EL (cell line): ENCODE data around the gene MLXIPL.
A peak's percentile ranks its signal among the peaks of the same experiment; 100 is the strongest.
"Not testable (repeated sequence)": the region's sequence is repeated elsewhere in the genome, so short reads cannot be mapped to it uniquely, and the experiment has no call there.

Source experiments
- DNase-seq: peaks from one replicate; pipeline ENCODE4 v3.0.0-alpha.2; 2016

The MLXIPL gene

DNA sequence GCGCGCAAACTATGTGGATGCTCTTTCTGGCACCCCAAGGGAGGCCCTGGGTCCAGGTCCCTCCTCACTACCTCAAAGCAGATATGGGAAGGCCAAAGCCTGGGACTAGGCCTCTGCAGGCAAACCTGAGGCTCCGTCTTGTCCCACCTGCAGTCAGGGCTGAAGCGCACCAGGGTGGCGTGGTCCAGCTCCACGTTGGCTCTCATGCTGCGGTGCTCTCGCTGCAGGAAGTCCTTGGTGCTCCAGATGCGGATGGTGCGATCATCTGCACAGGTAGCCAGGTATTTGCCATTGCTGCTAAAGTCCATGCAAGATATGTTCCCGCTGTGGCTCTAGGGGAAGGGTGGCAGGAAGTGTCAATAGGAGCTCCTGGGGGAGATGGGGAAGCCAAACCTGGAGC is 50.5 kb downstream of the MLXIPL start:
- no peak for DNase-seq

DNA sequence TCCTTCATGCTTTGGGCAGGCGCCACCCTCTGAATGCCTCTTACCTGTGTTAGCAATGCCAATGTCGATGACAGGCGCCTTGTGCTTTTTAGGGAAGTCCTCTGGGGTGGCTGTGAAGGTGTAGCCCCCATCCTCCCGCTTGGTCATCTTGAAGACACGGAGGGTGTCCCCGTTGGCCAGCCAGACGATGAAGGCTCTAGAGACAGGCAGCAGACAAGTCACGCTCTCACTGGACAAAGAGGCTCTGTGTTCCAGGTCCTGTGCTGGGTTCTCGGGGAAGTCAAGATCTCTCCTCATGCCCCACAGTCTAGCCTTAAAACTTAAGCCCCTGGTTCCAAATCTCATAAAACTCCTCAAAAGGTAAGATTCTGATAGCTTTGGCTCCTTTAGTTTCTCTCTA is 51.0 kb downstream of the MLXIPL start:
- no peak for DNase-seq

GRCh38 chr7:73572767-73573186 is 51.5 kb downstream of the MLXIPL start:
- DNase-seq: no peak

GRCh38 chr7:73570977-73571376 is 53.3 kb downstream of the MLXIPL start:
- DNase-seq: no peak

DNA sequence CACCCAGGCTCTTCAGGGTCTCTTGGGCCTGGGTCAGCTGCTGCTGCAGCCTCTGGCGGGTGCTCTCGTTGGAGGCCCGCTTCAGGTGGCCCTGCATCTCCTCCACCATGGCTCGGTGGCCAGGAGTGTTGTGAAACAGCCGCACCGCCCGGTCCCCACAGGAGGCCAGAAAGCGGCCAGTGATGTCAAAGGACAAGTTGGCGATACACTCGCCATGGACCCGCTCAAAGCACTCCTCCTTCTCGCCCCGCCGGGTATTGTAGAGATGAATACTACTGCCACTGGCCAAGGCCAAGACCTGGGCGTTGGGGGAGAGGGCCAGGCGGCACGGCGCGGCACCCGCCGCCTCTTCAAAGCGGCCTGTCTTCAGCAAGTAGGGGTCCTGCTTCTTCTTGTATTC is 53.8 kb downstream of the MLXIPL start:
- no peak for DNase-seq

- DNase-seq: no peak
Measured at GRCh38 chr7:73569042-73569608, 55.2 kb downstream of the MLXIPL start.

GRCh38 chr7:73567846-73568685 is 56.3 kb downstream of the MLXIPL start:
- no peak for DNase-seq

DNA sequence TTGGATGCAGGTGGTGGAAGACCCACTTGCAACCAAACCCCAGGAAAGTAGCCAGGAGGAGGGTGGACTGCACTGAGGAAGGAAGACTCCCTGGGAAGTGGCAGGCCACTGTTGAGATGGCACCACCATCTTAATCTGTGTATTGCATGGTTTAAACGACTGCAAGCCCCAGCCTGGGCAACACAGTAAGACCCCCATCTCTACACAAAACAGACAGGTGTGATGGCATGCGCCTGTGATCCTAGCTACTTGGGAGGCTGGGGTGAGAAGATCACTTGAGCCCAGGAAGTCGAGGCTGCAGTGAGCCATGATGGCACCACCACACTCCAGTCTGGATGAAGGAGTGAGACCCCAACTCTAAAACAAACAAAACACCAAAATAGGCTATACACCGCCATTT is 57.2 kb downstream of the MLXIPL start:
- no peak for DNase-seq

DNA sequence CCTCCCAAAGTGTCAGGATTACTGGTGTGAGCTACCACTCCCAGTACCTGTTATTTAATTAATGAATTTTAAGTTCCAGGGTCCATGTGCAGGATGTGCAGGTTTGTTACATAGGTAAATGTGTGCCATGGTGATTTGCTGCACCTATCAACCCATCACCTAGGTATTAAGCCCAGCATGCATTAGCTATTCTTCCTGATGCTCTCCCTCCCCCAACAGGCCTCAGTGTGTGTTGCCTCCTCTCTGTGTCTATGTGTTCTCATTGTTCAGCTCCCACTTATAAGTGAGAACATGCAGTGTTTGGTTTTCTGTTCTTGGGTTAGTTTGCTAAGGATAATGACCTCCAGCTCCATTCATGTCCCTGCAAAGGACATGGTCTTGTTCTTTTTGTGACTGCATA is 57.9 kb downstream of the MLXIPL start:
- not testable (repeated sequence) for DNase-seq

GRCh38 chr7:73565675-73566340 is 58.5 kb downstream of the MLXIPL start:
- DNase-seq: no peak

DNA sequence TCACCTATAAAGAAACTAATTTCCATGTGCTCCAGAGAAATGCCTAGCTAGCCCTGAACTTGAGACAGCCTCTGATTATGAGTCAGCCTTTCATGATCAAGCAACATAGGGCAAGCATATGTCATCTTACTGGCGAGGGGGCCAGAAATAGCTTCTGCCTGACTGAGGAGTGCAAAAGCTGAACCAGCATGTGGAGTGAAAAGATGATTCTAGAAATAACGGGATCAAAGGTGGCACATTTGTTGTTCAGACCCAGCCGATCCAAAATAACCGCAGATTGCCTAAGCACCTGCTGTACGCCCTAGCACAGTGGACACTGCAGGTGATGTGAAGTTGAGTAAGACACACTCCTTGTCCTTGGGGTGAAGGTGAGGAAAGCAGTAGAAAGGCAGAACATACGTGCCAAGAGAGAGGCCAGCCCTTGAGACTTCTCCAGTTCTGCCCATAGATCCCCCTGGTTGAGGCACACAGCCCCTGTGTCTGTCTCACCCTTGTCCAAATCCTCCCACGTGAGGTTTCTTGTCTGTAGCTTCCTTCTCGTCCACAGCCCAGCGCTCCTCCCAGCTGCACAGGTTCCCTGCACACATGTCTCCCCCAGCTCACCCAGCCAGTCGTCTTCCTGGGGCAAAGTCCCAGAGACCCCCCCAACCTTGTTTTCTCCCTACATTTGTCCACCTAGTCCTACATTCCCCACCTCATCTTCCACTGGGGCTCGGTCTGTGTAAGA is 64.0 kb downstream of the MLXIPL start:
- peak; percentile 80 for DNase-seq

- peak; percentile 71 for DNase-seq
Measured at GRCh38 chr7:73557397-73558257, 66.7 kb downstream of the MLXIPL start, which contains the start of gene BCL7B. BCL7B (minus strand) TSS chr7:73557690; CDS start chr7:73557578, 112 bp downstream.

GRCh38 chr7:73557108-73557396 is 67.3 kb downstream of the MLXIPL start:
- DNase-seq: peak; percentile 94

DNA sequence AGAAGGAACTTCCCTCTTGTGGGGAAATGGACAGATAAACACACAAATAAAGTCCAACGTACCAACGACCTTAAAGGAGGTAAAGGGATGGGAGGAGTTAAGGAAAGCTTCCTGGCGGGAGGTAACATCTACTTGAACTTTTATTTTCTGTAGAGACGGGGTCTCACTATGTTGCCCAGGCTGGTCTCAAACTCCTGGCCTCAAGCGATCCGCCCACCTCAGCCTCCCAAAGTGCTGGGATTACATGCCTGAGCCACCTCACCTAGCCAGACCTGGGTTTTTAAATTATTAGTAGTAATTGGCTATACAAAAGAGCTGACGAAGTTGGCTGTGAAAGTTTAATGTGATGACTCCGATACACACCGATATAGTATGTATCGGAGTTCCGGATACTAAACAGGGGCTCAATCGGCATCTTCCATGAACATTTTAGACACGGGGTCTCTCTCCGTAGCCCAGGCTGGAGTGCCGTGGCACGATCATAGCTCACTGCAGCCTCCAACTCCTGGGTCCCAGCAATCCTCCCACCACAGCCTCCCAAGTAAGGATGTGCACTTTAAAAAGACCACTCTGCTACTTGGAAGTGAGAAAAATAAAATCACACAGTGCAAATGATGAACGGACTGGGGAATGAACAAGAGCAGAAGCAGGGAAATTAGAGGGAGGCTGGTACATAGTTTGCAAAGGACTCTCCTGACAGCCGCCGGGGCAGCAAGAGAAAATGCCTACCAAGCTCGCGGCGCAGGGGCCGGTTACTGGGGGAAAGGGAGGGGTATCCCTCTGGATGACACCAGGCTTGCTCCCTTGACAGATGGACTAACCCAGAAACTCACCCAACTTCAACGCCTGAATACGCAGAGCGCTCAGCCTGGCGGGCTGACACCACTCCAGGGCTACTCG is 67.9 kb downstream of the MLXIPL start:
- DNase-seq: no peak

DNA sequence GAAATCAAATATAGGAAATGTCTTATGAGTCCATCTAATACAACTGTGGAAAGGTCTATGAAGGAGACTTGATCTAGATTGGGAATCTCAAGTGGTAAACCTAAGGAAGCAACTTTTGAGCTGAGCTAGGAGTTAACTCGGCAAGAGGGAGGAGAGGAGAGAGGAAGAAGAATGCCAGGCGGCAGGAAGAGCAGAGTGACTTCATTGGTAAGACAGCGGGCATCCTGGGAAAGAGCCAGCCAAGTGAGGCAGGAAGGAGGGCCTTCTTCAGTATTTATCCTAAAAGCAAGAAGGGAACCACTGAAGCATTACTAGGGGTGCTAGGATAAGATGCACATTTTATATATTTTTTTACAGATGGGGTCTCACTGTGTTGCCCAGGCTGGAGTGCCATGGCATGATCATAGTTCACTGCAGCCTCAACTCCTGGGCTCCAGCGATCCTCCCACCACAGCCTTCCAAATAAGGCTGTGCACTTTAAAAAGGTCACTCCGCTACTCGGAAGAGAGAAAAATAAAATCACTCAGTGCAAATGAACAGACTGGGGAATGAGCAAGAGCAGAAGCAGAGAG is 68.8 kb downstream of the MLXIPL start:
- DNase-seq: peak; percentile 49

DNA sequence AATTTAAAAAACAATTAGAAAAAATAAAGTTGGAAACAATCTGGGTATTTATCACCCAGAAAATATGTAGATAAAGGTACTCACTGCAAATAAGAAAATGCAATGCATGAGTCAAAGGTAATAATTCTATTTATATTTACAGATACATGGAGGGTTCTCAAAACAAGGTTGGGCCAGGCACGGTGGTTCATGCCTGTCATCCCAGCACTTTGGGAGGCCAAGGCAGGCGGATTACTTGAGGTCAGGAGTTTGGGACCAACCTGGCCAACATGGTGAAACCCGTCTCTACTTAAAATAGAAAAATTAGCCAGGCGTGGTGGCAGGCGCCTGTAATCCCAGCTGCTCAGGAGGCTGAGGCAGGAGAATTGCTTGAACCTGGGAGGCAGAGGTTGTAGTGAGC is 74.2 kb downstream of the MLXIPL start:
- not testable (repeated sequence) for DNase-seq

GRCh38 chr7:73549176-73549575 is 75.1 kb downstream of the MLXIPL start:
- DNase-seq: no peak

DNA sequence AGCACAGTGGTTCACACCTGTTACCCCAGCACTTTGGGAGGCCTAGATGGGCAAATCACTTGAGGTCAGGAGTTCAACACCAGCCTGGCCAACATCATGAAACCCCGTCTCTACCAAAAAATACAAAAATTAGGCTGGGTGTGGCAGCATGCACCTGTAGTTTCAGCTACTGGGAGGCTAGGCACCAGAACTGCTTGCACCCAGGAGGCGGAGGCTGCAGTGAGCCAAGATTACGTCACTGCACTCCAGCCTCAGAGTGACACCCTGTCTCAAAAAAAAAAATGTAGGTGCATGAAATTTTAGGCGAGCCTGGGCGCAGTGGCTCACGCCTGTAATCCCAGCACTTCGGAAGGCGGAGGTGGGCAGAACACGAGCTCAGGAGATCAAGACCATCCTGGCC is 76.5 kb downstream of the MLXIPL start:
- DNase-seq: no peak

DNA sequence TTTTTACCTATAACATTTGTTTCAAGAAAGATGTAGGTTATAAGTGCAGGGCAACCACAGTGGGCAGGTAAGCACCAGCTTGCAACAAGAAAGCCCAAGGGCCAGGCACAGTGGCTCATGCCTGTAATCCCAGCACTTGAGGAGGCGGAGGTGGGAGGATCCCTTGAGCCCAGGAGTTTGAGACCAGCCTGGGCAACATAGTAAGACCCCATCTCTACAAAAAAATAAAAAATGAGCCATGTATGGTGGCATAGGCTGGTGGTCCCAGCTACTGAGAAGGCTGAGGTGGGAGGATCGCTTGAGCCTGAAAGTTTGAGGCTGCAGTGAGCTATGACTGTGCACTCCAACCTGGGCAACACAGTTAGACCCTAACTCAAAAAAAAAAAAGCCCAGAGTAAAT is 79.6 kb downstream of the MLXIPL start:
- DNase-seq: no peak
